Adrenal gland (tissue), 12 donors: ENCODE results near the gene S100A2. TPM values are rescaled to one million over a fixed set of nuclear protein-coding genes. Genes with fewer than 3 reads are reported as not detected.

Source experiments
- DNase-seq, 7 donors: peaks; one replicate each; pipeline ENCODE4 v3.0.0-alpha.2; 2019 to 2020
- H3K27ac ChIP-seq, 5 donors: fragments of 200-600 bp; sonication (generic) in 4 of 5; 1 replicate in 3 of 5; 2 replicates in 2 of 5; pipeline versions ENCODE4 v1.5.1 to v1.8.0; 2016 to 2020; ENCODE audit warnings: mild to moderate bottlenecking in 1 of 5
- H3K27me3 ChIP-seq: fragments of 200-600 bp; 2 replicates; pipeline ENCODE4 v1.8.0; 2021
- H3K36me3 ChIP-seq, 2 donors: fragments of 200-600 bp; replicated peaks in 1 of 2; 1 replicate in 1 of 2; 2 replicates in 1 of 2; pipeline versions ENCODE4 v1.5.1 to v1.8.0; 2018 to 2022
- H3K4me1 ChIP-seq, 2 donors: fragments of 200-600 bp; replicated peaks in 1 of 2; 1 replicate in 1 of 2; 2 replicates in 1 of 2; pipeline versions ENCODE4 v1.5.1 to v1.8.0; 2018 to 2021
- H3K4me3 ChIP-seq, 4 donors: fragments of 200-600 bp; sonication (generic) in 3 of 4; one replicate each; pipeline ENCODE4 v1.5.1; 2016 to 2018
- H3K9me3 ChIP-seq, 3 donors: fragments of 200-600 bp; sonication (generic) in 1 of 3; replicated peaks in 1 of 3; 1 replicate in 2 of 3; 2 replicates in 1 of 3; pipeline versions ENCODE4 v1.5.1 to v1.8.0; 2016 to 2021
- CTCF ChIP-seq, 6 experiments: fragments of 450-650 bp in 4 of 6; fragments of 200-600 bp in 2 of 6; sonication (generic) in 1 of 6; IDR thresholded peaks; 1 replicate in 5 of 6; 2 replicates in 1 of 6; pipeline versions ENCODE4 v1.5.1 to v1.8.0; 2016 to 2021; ENCODE audit warnings: antibody characterized with exemption in 6 of 6, mild to moderate bottlenecking in 2 of 6, moderate library complexity in 1 of 6
- POLR2A ChIP-seq, 2 donors: fragments of 450-650 bp; IDR thresholded peaks; one replicate each; pipeline ENCODE4 v1.6.1; 2017; ENCODE audit warnings: antibody characterized with exemption in 2 of 2, mild to moderate bottlenecking in 2 of 2, moderate library complexity in 1 of 2
- WGBS, 4 donors: extraction: QIAGEN DNeasy Blood & Tissue Kit in 2 of 4; methylation state at CpG; one replicate each; pipeline versions ENCODE4 v1.1.5 to v1.1.7; 2013 to 2017; 5-methylcytosine and 5-hydroxymethylcytosine counted together
- intact Hi-C, 2 donors: fragments of 100-400 bp; cut with DNase I; formaldehyde crosslinking; loops; one replicate each; pipeline versions ENCODE4 v1.14.1 to v1.15.0; 2022 to 2023
- polyA plus RNA-seq, 3 donors: library from polyadenylated mRNA; stranded (reverse); fragments of 200-250 nt in 2 of 3; fragments of 350-450 nt in 1 of 3; fragmentation: Illumina TruSeq in 1 of 3; extraction: RNeasy Lipid Tissue Mini Kit (QIAGEN cat#74804) in 1 of 3; gene quantifications; one replicate each; pipeline ENCODE4 v1.2.3, GENCODE V29; 2013 to 2014
- total RNA-seq, 9 donors: library from RNA; depleted of rRNA in 4 of 9; stranded (reverse); fragments of >200 nt in 4 of 9; fragments of 120-200 nt in 1 of 9; fragmentation: NEBNext Ultra II Directional in 1 of 9; extraction: Animal tissue kit (Norgen Biotek cat#: 25700) in 1 of 9; gene quantifications; one replicate each; pipeline versions ENCODE4 v1.1.0 to v1.2.4, GENCODE V29; 2013 to 2023
- donor health status: healthy with polysubstance abuse.
- donor health status: Bipolar disorder and iron deficiency.
- donor health status: DM: yes; HTN: yes; CAD: no.
- donor health status: DM: no; HTN: no; CAD: no.
- donor health status: DM: no; HTN: no; CAD: no.
- donor health status: DM: yes; HTN: yes; CAD: no.

Gene S100A2
- total and polyA plus RNA-seq, 12 donors = 0.31 to 44.1 (median 1.3) TPM; not detected in 1

- WGBS, 4 donors = 95 to 100% (median 97%) methylated on average over 1 to 3 of the region's 3 CpGs
- H3K4me1 ChIP-seq = peaks cover 13% of the 10 kb centered on the region in 2 donors
- TF ChIP-seq CTCF (IDR thresholded peaks at IDR 0.05) = no peak
- TF ChIP-seq POLR2A (IDR thresholded peaks at IDR 0.05) = no peak
- H3K36me3 ChIP-seq = no peaks in the 10 kb centered on the region
- H3K27ac ChIP-seq = peak overlapping the region in 3 of 5 donors; percentile 17 to 25 (median 21)
- H3K27me3 ChIP-seq = no peaks in the 10 kb centered on the region
- H3K4me3 ChIP-seq = no peak overlapping the region
- intact Hi-C loops = no loop called here
- no peak for DNase-seq
- H3K9me3 ChIP-seq = no peaks in the 10 kb centered on the region
Measured at GRCh38 chr1:153561466-153561985, 4.1 kb downstream of the S100A2 start.

- Histone ChIP-seq H3K4me1 (peaks cover 7% of the 10 kb centered on the region in 2 donors), H3K4me3 (no peak overlapping the region), H3K9me3 (no peaks in the 10 kb centered on the region), H3K36me3 (no peaks in the 10 kb centered on the region), H3K27me3 (no peaks in the 10 kb centered on the region), H3K27ac (peak overlapping the region in 1 of 5 donors; percentile 21)
- intact Hi-C loops = no loop called here
- TF ChIP-seq POLR2A (IDR thresholded peaks at IDR 0.05) (no peak), CTCF (IDR thresholded peaks at IDR 0.05) (no peak)
- WGBS, 4 donors = 83 to 91% (median 88%) methylated on average over 10 of the region's 10 CpGs
- DNase-seq = no peak
Measured at GRCh38 chr1:153560771-153561465, 4.7 kb downstream of the S100A2 start.

DNA sequence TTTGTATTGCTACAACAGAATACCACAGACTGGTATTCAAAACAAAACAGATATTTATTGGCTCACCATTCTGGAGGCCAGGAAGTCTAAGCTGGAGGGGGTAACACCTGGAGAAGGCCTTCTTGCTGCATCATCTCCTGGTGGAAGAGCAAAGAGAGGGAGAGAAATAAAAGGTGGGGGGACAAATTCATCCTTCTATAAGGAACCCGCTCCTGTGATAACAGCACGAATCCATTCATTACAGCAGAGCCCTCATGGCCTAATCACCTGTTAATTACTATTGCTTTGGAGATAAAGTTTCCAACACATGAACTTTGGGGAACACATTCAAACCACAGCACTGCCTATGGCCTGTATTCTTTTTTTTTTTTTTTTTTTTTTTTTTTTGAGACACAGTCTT is 5.4 kb downstream of the S100A2 start:
- no peak overlapping the region for H3K27ac ChIP-seq
- 72 to 98% (median 93%) methylated on average over 2 of the region's 2 CpGs for WGBS, 4 donors
- peaks cover under 1% of the 10 kb centered on the region in 2 donors for H3K4me1 ChIP-seq
- no peak for TF ChIP-seq POLR2A (IDR thresholded peaks at IDR 0.05)
- TF ChIP-seq CTCF (IDR thresholded peaks at IDR 0.05) = no peak
- H3K4me3 ChIP-seq = no peak overlapping the region
- H3K36me3 ChIP-seq = no peaks in the 10 kb centered on the region
- no peak for DNase-seq
- intact Hi-C loops = no loop called here
- no peaks in the 10 kb centered on the region for H3K27me3 ChIP-seq
- no peaks in the 10 kb centered on the region for H3K9me3 ChIP-seq

DNA sequence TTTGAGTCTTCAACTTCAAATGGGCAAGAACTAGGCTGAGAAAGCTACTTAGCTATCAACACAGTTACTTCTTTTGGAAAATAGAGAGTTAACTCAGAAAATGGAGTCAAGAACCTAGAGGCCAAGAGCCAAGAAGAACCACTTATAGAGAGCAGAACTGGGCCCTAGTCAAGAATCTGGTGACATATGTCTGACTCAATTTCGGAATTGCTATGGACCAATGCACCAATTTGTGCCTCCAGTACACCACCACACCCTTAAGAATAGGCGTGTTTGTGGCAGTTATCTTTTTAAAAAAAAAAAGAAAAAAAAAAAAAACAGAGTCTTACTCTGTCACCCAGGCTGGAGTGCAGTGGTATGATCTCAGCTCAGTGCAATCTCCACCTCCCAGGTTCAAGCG is 7.8 kb downstream of the S100A2 start:
- DNase-seq = no peak
- 94 to 96% (median 94%) methylated on average over 3 of the region's 3 CpGs for WGBS, 4 donors
- H3K27me3 ChIP-seq = no peaks in the 10 kb centered on the region
- no peaks in the 10 kb centered on the region for H3K9me3 ChIP-seq
- H3K27ac ChIP-seq = no peak overlapping the region
- TF ChIP-seq POLR2A (IDR thresholded peaks at IDR 0.05) (no peak), CTCF (IDR thresholded peaks at IDR 0.05) (no peak)
- H3K36me3 ChIP-seq = no peaks in the 10 kb centered on the region
- intact Hi-C loops = no loop called here
- no peak overlapping the region for H3K4me3 ChIP-seq
- H3K4me1 ChIP-seq = peaks cover 14 to 21% of the 10 kb centered on the region in 2 donors
